Activated CD4-positive, alpha-beta memory T cell treated with anti-CD3 and anti-CD28 coated beads for 36 hours (primary cell): ENCODE measurements around the gene ATG5. TPM values are rescaled to one million over a fixed set of nuclear protein-coding genes. Genes with fewer than 3 reads are reported as not detected.

Source experiments
- CTCF ChIA-PET: fragments of 350-600 bp; sonication (Branson Sonifier 250); formaldehyde crosslinking; loops from one replicate; lab custom pipeline; 2021; ENCODE audit warnings: antibody characterized with exemption, inconsistent platforms; lab: Charles Lee
- POLR2A ChIA-PET: fragments of 350-600 bp; sonication (Branson Sonifier 250); formaldehyde crosslinking; loops from one replicate; lab custom pipeline; 2021; ENCODE audit warnings: antibody characterized with exemption; lab: Charles Lee
- DNase-seq: peaks from one replicate; pipeline ENCODE4 v3.0.0-alpha.2; 2020
- H3K27ac Mint-ChIP-seq: one replicate; pipeline ENCODE4 v1.8.0; 2021; ENCODE audit warnings: mixed read lengths
- H3K27me3 Mint-ChIP-seq: one replicate; pipeline ENCODE4 v1.8.0; 2021; ENCODE audit warnings: mixed read lengths
- H3K36me3 Mint-ChIP-seq: one replicate; pipeline ENCODE4 v1.8.0; 2021; ENCODE audit warnings: mixed read lengths
- H3K4me1 Mint-ChIP-seq: one replicate; pipeline ENCODE4 v1.8.0; 2021; ENCODE audit warnings: low read depth, mixed read lengths
- H3K4me3 Mint-ChIP-seq: one replicate; pipeline ENCODE4 v1.8.0; 2021; ENCODE audit warnings: mild to moderate bottlenecking, mixed read lengths
- H3K9me3 Mint-ChIP-seq: one replicate; pipeline ENCODE4 v1.8.0; 2021; ENCODE audit warnings: mixed read lengths
- intact Hi-C: fragments of 100-400 bp; cut with micrococcal nuclease; formaldehyde crosslinking; loops from one replicate; pipeline ENCODE4 v1.15.1; 2023
- total RNA-seq, 2 experiments: library from RNA; stranded (reverse); gene quantifications; one replicate each; pipeline ENCODE4 v1.2.3, GENCODE V29; 2021

ATG5 gene
- total RNA-seq, 2 experiments from 2014 or later: 29.2 TPM

DNA sequence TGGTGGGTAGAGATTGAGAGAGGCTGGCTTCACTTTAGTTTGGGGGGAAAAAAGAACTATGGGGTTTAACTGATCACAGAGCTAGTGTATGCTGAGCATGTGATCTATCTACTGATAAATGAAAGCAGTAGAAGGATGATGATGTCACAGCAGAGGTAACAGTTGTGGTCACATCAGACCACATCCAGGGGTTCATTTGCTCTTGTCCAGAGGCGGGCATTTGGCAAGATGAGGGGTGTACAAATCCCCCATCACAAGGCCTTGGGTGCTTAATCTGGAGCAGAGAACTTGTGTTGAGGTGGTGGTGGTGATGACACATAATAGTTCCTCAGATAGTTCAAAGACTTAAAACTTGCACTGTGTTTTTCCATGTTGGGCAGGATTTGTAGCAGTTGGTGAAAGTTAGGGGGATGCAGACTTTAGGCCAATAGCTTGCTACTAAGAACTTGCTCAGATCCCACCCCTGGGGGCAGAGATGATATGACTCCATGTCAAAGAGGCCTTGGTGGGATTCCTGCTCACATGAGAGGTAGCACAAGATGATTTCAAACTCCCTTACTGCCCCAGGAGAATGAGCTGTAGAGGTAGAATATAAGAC is 176.0 kb downstream of the ATG5 start:
- Mint-ChIP-seq H3K4me3 (no peak overlapping the region), H3K27me3 (no peaks in the 10 kb centered on the region), H3K36me3 (no peaks in the 10 kb centered on the region), H3K4me1 (peaks cover 48% of the 10 kb centered on the region), H3K27ac (peak overlapping the region; percentile 26), H3K9me3 (no peaks in the 10 kb centered on the region)
- intact Hi-C loops: loop anchor here (1.0 kb wide), 1 partner anchor 15 kb away; no protein-coding TSS in a partner anchor
- DNase-seq: peak; percentile 51
- ChIA-PET POLR2A (interaction anchor here (1.3 to 1.4 kb wide), 2 partner anchors 9 to 14 kb away, joined by 3 to 7 read pairs; no protein-coding TSS in a partner anchor), CTCF (interaction anchor here (0.6 kb wide), 1 partner anchor 1019 kb away, joined by 3 read pairs; no protein-coding TSS in a partner anchor)

DNA sequence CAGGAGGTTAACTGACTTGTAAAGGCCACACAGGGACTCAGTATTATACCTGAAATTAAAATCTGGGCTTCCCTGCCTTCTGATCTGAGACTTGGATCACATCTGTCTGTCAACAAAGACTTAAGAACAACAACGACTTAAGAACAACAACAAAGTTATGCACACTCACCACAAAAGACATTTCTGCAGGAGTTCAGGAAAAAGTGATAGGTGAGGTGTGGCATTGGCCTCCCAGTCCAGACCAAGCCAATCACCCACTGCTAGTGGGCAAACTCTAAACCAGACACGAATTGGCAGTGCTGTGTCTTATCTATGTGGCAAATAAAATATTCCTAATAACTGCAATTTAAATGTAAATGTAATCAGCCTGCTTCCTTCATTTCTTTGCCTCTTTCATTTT is 178.1 kb downstream of the ATG5 start:
- POLR2A ChIA-PET: interaction anchor here (1.5 kb wide), 1 partner anchor 17 kb away, joined by 3 read pairs; no protein-coding TSS in a partner anchor
- CTCF ChIA-PET: no interaction called here
- Mint-ChIP-seq H3K4me3 (no peak overlapping the region), H3K9me3 (no peaks in the 10 kb centered on the region), H3K4me1 (peaks cover 53% of the 10 kb centered on the region), H3K36me3 (no peaks in the 10 kb centered on the region), H3K27me3 (no peaks in the 10 kb centered on the region), H3K27ac (no peak overlapping the region)
- intact Hi-C loops: no loop called here
- DNase-seq: no peak

- DNase-seq: no peak
- CTCF ChIA-PET: interaction anchor here (1.0 to 1.4 kb wide), 3 partner anchors 17 to 31 kb away, joined by 3 to 5 read pairs (median 4); no protein-coding TSS in a partner anchor
Measured at GRCh38 chr6:106146852-106147351, 178.7 kb downstream of the ATG5 start.

GRCh38 chr6:106145741-106146227 is 179.8 kb downstream of the ATG5 start:
- H3K4me3 Mint-ChIP-seq: no peak overlapping the region
- peaks cover 59% of the 10 kb centered on the region for H3K4me1 Mint-ChIP-seq
- H3K9me3 Mint-ChIP-seq: no peaks in the 10 kb centered on the region
- intact Hi-C loops: loop anchor here (1.0 kb wide), 1 partner anchor 19 kb away; no protein-coding TSS in a partner anchor
- DNase-seq: peak; percentile 73
- no peaks in the 10 kb centered on the region for H3K27me3 Mint-ChIP-seq
- H3K36me3 Mint-ChIP-seq: no peaks in the 10 kb centered on the region
- H3K27ac Mint-ChIP-seq: no peak overlapping the region
- CTCF ChIA-PET: interaction anchor here (1.0 to 1.4 kb wide), 3 partner anchors 18 to 30 kb away, joined by 3 to 5 read pairs (median 4); no protein-coding TSS in a partner anchor
- POLR2A ChIA-PET: interaction anchor here (1.5 kb wide), 1 partner anchor 18 kb away, joined by 3 read pairs; no protein-coding TSS in a partner anchor

More at GRCh38 chr6:106146852-106147351, 178.7 kb downstream of the ATG5 start:
- Mint-ChIP-seq H3K36me3 (no peaks in the 10 kb centered on the region), H3K9me3 (no peaks in the 10 kb centered on the region), H3K4me1 (peaks cover 53% of the 10 kb centered on the region), H3K27ac (no peak overlapping the region), H3K27me3 (no peaks in the 10 kb centered on the region), H3K4me3 (no peak overlapping the region)
- intact Hi-C loops: no loop called here
- POLR2A ChIA-PET: interaction anchor here (1.5 kb wide), 1 partner anchor 17 kb away, joined by 3 read pairs; no protein-coding TSS in a partner anchor

DNA sequence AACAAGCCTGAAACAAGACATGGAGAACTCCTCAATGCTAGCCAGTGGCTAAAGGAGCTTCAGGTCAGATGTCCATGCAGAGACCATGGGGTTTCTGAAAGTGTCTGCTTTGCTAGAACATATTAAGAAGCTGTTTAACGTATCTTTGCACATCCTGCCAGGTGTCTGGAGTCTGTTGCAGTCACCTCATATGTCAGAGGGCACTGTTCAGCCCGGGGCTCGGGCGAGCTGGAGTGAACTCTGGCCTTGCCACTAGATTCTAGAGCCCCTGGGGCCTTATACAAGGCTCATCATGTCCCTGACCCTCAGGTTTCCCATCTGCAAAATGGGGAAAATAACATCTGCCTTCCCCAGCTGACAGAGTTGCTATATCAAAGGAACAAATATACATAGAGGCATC is 180.4 kb downstream of the ATG5 start:
- POLR2A ChIA-PET: no interaction called here
- Mint-ChIP-seq H3K4me1 (peaks cover 64% of the 10 kb centered on the region), H3K36me3 (no peaks in the 10 kb centered on the region), H3K27ac (no peak overlapping the region), H3K4me3 (no peak overlapping the region), H3K9me3 (no peaks in the 10 kb centered on the region), H3K27me3 (no peaks in the 10 kb centered on the region)
- DNase-seq: no peak
- CTCF ChIA-PET: no interaction called here
- intact Hi-C loops: loop anchor here (1.0 kb wide), 1 partner anchor 19 kb away; no protein-coding TSS in a partner anchor

GRCh38 chr6:106143665-106144064 is 181.9 kb downstream of the ATG5 start:
- no peak overlapping the region for H3K27ac Mint-ChIP-seq
- H3K4me1 Mint-ChIP-seq: peaks cover 51% of the 10 kb centered on the region
- H3K36me3 Mint-ChIP-seq: no peaks in the 10 kb centered on the region
- CTCF ChIA-PET: interaction anchor here (0.7 kb wide), 1 partner anchor 11 kb away, joined by 3 read pairs; no protein-coding TSS in a partner anchor
- intact Hi-C loops: no loop called here
- POLR2A ChIA-PET: interaction anchor here (2.9 kb wide), 1 partner anchor 20 kb away, joined by 19 read pairs; no protein-coding TSS in a partner anchor
- H3K9me3 Mint-ChIP-seq: no peaks in the 10 kb centered on the region
- no peaks in the 10 kb centered on the region for H3K27me3 Mint-ChIP-seq
- no peak overlapping the region for H3K4me3 Mint-ChIP-seq
- no peak for DNase-seq

DNA sequence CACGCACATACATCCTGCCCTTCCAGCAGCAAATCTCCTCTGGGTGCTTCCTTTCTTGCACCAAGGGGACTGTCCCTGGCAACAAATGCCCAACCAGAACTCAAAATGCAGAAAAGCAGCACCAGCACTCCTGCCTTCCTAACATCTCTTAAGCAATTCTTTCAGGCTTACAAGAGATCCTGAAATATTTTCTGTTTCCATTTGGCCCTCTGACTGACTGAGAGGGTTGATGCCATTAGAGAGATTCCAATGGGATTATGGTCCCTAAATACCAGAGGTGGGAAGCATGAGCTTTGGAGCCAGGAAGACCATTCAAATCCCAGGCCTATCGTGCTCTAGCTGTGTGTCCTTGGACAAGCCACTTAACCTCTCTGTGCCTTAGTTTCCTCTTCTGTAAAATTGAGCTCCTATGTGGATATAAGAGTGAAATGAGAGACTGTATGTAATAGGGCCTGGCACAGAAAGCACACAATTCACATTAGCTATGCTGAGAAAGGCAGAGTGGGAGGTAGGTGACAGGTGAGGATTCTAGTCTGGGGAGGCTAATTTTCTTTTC is 182.6 kb downstream of the ATG5 start:
- intact Hi-C loops: no loop called here
- POLR2A ChIA-PET: interaction anchor here (2.9 kb wide), 1 partner anchor 21 kb away, joined by 19 read pairs; no protein-coding TSS in a partner anchor
- Mint-ChIP-seq H3K36me3 (no peaks in the 10 kb centered on the region), H3K4me1 (peaks cover 50% of the 10 kb centered on the region), H3K4me3 (no peak overlapping the region), H3K27ac (no peak overlapping the region), H3K9me3 (no peaks in the 10 kb centered on the region), H3K27me3 (no peaks in the 10 kb centered on the region)
- CTCF ChIA-PET: interaction anchor here (1.1 to 2.1 kb wide), 2 partner anchors 21 to 24 kb away, joined by 4 to 10 read pairs; no protein-coding TSS in a partner anchor
- no peak for DNase-seq

DNA sequence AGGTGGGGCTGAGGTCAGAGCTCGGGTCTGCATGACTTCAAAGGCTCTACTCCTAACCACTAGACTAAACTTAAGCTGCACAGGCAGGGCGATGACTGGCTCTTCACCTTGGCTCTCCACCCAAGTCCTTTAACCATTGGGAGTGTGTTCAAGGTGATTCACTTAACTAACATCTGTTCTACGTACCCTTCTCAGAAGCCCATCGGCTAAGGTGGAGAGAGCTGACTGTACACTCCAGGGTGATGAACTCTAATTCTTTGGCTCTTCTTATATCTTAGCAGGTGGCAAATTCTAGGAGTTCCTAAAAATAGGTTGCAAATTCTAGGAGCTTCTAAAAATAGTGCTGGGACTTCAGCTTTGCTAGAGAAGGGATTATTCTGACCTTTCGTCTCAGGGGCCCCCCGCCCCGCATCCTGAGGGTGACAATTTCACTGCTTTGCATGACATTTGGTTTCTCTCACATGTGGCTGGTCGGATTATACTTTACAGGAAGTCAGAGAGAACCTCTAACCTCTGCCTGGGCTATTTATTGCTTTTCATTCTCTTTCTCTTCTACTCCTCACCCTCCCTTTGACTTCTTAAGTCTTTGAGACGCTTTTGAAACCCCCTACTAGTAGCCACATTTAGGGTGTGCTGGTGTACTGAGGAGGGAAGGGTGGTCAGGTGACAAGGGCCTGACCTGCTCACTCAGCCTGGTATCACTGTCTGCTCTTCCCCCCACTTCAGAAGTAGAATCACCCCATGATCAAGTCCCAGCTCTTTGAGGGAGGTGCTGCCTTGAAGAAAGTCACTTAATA is 183.9 kb downstream of the ATG5 start:
- peak overlapping the region; percentile 83 for H3K27ac Mint-ChIP-seq

DNA sequence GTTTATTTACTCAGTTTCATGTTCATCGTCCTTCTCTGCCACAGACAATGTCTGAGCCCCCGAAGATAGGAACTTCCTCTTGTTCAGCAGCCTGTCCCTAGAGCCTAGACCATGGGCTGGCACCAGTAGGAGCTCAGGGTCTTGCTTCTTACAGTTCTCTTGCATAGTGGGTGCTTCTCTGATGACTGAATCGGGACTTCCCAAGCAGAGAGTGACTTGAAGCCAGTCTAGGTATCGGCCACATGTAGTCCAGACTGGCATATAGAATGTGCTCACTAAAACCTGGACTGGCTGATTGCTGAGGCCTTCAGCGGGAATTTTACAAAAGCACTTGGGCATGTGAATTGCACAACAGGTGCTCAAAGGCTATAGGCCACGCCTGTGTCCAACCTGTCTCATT is 187.4 kb downstream of the ATG5 start:
- Mint-ChIP-seq H3K4me1 (peaks cover 33% of the 10 kb centered on the region), H3K4me3 (no peak overlapping the region), H3K36me3 (no peaks in the 10 kb centered on the region), H3K27me3 (no peaks in the 10 kb centered on the region), H3K9me3 (no peaks in the 10 kb centered on the region), H3K27ac (no peak overlapping the region)
- CTCF ChIA-PET: no interaction called here
- POLR2A ChIA-PET: no interaction called here
- intact Hi-C loops: no loop called here
- no peak for DNase-seq

More for the DNA sequence above, 183.9 kb downstream of the ATG5 start:
- H3K9me3 Mint-ChIP-seq: no peaks in the 10 kb centered on the region
- H3K27me3 Mint-ChIP-seq: no peaks in the 10 kb centered on the region
- POLR2A ChIA-PET: interaction anchor here (0.9 to 2.9 kb wide), 6 partner anchors 15 to 43 kb away, joined by 3 to 19 read pairs (median 6); no protein-coding TSS in a partner anchor
- H3K4me1 Mint-ChIP-seq: peaks cover 49% of the 10 kb centered on the region
- peak; percentile 80 for DNase-seq
- intact Hi-C loops: loop anchor here (1.0 to 2.0 kb wide), 6 partner anchors 15 to 45 kb away; no protein-coding TSS in a partner anchor
- peak overlapping the region; percentile 10 for H3K4me3 Mint-ChIP-seq
- no peaks in the 10 kb centered on the region for H3K36me3 Mint-ChIP-seq
- CTCF ChIA-PET: interaction anchor here (0.7 to 2.9 kb wide), 8 partner anchors 19 to 710 kb away, joined by 3 to 12 read pairs (median 4); no protein-coding TSS in a partner anchor

DNA sequence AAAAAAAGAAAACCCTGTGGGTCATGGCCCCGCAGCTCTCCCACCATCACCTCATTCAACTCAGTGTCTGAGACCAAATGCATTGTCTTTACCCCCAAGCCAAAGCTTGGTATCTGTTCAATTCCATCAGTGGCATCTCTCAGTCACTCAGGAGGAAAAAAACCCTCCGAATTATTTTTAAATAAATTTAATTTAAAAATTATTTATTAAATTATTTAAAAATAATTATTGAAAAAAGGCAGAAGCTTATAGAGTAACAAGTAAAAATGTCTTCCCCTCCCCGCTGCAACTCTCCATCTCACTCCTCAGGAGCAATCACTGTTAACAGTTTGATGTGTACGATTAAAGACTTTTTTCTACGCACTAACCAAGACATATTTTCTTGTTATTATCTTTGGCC is 188.7 kb downstream of the ATG5 start:
- CTCF ChIA-PET: no interaction called here
- Mint-ChIP-seq H3K27me3 (no peaks in the 10 kb centered on the region), H3K9me3 (no peaks in the 10 kb centered on the region), H3K36me3 (no peaks in the 10 kb centered on the region), H3K4me3 (no peak overlapping the region), H3K4me1 (peaks cover 20% of the 10 kb centered on the region), H3K27ac (no peak overlapping the region)
- intact Hi-C loops: no loop called here
- DNase-seq: no peak
- POLR2A ChIA-PET: no interaction called here

- Mint-ChIP-seq H3K4me3 (no peak overlapping the region), H3K4me1 (peaks cover 12% of the 10 kb centered on the region), H3K36me3 (no peaks in the 10 kb centered on the region), H3K27ac (no peak overlapping the region), H3K9me3 (no peaks in the 10 kb centered on the region), H3K27me3 (no peaks in the 10 kb centered on the region)
- intact Hi-C loops: no loop called here
- CTCF ChIA-PET: no interaction called here
- DNase-seq: no peak
- POLR2A ChIA-PET: no interaction called here
Measured at GRCh38 chr6:106135911-106136571, 189.5 kb downstream of the ATG5 start.
